ENCODE data around the gene CDH8. TPM values are rescaled to one million over a fixed set of nuclear protein-coding genes. Genes with fewer than 3 reads are reported as not detected.
A peak's percentile ranks its signal among the peaks of the same experiment; 100 is the strongest.

CDH8 gene
- total RNA-seq, 1 experiment from 2014 or later: 1.7 TPM

DNA sequence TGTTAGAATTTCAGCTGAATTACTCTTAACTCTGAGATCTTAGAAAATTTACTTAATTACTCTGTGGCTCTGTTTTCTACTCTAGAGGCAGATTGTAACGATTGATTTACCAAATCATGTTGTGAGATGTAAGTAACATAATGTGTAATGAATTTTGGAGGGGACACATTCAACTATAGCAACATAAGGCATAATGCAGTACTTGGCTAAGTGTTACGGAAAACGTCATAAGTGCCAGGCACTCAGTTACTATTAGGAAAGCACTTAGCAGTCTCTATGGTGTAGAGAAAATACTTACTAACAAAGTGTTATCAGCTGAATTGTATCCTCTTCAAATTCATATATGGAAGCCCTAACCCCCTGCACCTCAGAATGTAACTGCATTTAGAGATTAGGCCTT lies 40.6 kb upstream of the CDH8 start:
- Mint-ChIP-seq H3K36me3 (ENCODE audit: insufficient read depth, unreplicated experiment) (no peaks in the 10 kb centered on the region), H3K4me3 (ENCODE audit: unreplicated experiment) (no peak overlapping the region), H3K27ac (ENCODE audit: unreplicated experiment) (no peak overlapping the region), H3K27me3 (ENCODE audit: insufficient read depth, unreplicated experiment) (peaks cover 13% of the 10 kb centered on the region), H3K4me1 (ENCODE audit: low read depth, unreplicated experiment) (no peaks in the 10 kb centered on the region), H3K9me3 (ENCODE audit: unreplicated experiment) (no peaks in the 10 kb centered on the region)
- TF ChIP-seq, protein P1, sequence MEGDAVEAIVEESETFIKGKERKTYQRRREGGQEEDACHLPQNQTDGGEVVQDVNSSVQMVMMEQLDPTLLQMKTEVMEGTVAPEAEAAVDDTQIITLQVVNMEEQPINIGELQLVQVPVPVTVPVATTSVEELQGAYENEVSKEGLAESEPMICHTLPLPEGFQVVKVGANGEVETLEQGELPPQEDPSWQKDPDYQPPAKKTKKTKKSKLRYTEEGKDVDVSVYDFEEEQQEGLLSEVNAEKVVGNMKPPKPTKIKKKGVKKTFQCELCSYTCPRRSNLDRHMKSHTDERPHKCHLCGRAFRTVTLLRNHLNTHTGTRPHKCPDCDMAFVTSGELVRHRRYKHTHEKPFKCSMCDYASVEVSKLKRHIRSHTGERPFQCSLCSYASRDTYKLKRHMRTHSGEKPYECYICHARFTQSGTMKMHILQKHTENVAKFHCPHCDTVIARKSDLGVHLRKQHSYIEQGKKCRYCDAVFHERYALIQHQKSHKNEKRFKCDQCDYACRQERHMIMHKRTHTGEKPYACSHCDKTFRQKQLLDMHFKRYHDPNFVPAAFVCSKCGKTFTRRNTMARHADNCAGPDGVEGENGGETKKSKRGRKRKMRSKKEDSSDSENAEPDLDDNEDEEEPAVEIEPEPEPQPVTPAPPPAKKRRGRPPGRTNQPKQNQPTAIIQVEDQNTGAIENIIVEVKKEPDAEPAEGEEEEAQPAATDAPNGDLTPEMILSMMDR (IDR thresholded peaks at IDR 0.05; ENCODE audit: insufficient read depth in 1 of 2, low read depth in 1 of 2, low read length in 1 of 2, severe bottlenecking in 1 of 2, unreplicated experiment in 1 of 2): no peak
- H3K9me3 ChIP-seq: no peaks in the 10 kb centered on the region
- ChIA-PET POLR2A (no interaction called here), CTCF (no interaction called here)
- no TSS peak for BruUV-seq (replicated peaks)
- no peaks in the 10 kb centered on the region for H3K27me3 ChIP-seq (replicated peaks; ENCODE audit: control insufficient read depth, insufficient read depth, low read length)
- no peaks in the 10 kb centered on the region for H3K36me3 ChIP-seq (ENCODE audit: control insufficient read depth, insufficient read depth, low read length)
- H3K4me1 ChIP-seq: no peaks in the 10 kb centered on the region
- DNase-seq: no peak
- intact Hi-C loops (cut with micrococcal nuclease; ENCODE audit: unreplicated experiment): no loop called here
- no peak overlapping the region for H3K4me3 ChIP-seq (ENCODE audit: low read depth, low read length)

DNA sequence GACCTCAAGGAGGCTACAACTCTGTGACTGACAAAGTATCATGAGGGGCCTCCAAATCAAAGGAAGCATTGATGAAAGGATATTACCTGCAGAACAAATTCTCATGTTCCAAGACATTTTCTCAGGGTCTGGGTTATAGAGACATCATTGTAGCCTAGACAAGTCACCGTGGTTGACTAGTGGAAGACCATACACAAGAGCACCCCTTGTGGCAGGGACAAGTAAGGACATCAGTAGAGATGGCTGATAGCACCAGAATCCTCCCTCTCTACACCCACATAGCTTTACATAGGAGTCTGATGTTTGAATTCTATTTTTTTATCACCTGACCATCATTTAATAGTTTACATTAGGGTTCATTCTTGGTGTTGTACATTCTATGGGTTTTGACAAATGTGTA lies 32.5 kb upstream of the CDH8 start:
- Histone ChIP-seq H3K27me3 (replicated peaks; ENCODE audit: control insufficient read depth, insufficient read depth, low read length) (no peaks in the 10 kb centered on the region), H3K4me3 (ENCODE audit: low read depth, low read length) (no peak overlapping the region), H3K4me1 (no peaks in the 10 kb centered on the region), H3K9me3 (no peaks in the 10 kb centered on the region), H3K36me3 (ENCODE audit: control insufficient read depth, insufficient read depth, low read length) (no peaks in the 10 kb centered on the region)
- H3K9me3 Mint-ChIP-seq (ENCODE audit: unreplicated experiment): no peaks in the 10 kb centered on the region
- CTCF ChIA-PET: no interaction called here
- H3K27ac Mint-ChIP-seq (ENCODE audit: unreplicated experiment): no peak overlapping the region
- intact Hi-C loops (cut with micrococcal nuclease; ENCODE audit: unreplicated experiment): no loop called here
- POLR2A ChIA-PET: no interaction called here
- H3K4me1 Mint-ChIP-seq (ENCODE audit: low read depth, unreplicated experiment): no peaks in the 10 kb centered on the region
- H3K27me3 Mint-ChIP-seq (ENCODE audit: insufficient read depth, unreplicated experiment): peaks cover 9% of the 10 kb centered on the region
- no peak overlapping the region for H3K4me3 Mint-ChIP-seq (ENCODE audit: unreplicated experiment)
- TF ChIP-seq, protein P1 (IDR thresholded peaks at IDR 0.05; ENCODE audit: insufficient read depth in 1 of 2, low read depth in 1 of 2, low read length in 1 of 2, severe bottlenecking in 1 of 2, unreplicated experiment in 1 of 2): peak; percentile 31 to 38
- DNase-seq: peak in 1 of 2 experiments; percentile 23
- no peaks in the 10 kb centered on the region for H3K36me3 Mint-ChIP-seq (ENCODE audit: insufficient read depth, unreplicated experiment)
- no TSS peak for BruUV-seq (replicated peaks)

- POLR2A ChIA-PET: no interaction called here
- no peaks in the 10 kb centered on the region for H3K4me1 ChIP-seq
- intact Hi-C loops (cut with micrococcal nuclease; ENCODE audit: unreplicated experiment): no loop called here
- TF ChIP-seq, protein P1 (IDR thresholded peaks at IDR 0.05; ENCODE audit: insufficient read depth in 1 of 2, low read depth in 1 of 2, low read length in 1 of 2, severe bottlenecking in 1 of 2, unreplicated experiment in 1 of 2): no peak
- Mint-ChIP-seq H3K27ac (ENCODE audit: unreplicated experiment) (no peak overlapping the region), H3K36me3 (ENCODE audit: insufficient read depth, unreplicated experiment) (no peaks in the 10 kb centered on the region), H3K4me1 (ENCODE audit: low read depth, unreplicated experiment) (no peaks in the 10 kb centered on the region), H3K9me3 (ENCODE audit: unreplicated experiment) (no peaks in the 10 kb centered on the region), H3K27me3 (ENCODE audit: insufficient read depth, unreplicated experiment) (peaks cover 9% of the 10 kb centered on the region), H3K4me3 (ENCODE audit: unreplicated experiment) (no peak overlapping the region)
- CTCF ChIA-PET: no interaction called here
- no peaks in the 10 kb centered on the region for H3K9me3 ChIP-seq
- no peak for DNase-seq
- no TSS peak for BruUV-seq (replicated peaks)
- H3K36me3 ChIP-seq (ENCODE audit: control insufficient read depth, insufficient read depth, low read length): no peaks in the 10 kb centered on the region
- no peak overlapping the region for H3K4me3 ChIP-seq (ENCODE audit: low read depth, low read length)
- no peaks in the 10 kb centered on the region for H3K27me3 ChIP-seq (replicated peaks; ENCODE audit: control insufficient read depth, insufficient read depth, low read length)
Measured at GRCh38 chr16:62067981-62068380, 31.7 kb upstream of the CDH8 start.

All from Caco-2 (cell line).